ACC112 (cell line): ENCODE results near the gene SCOC.
A peak's percentile ranks its signal among the peaks of the same experiment; 100 is the strongest.

ENCODE experiments used
- H2AFZ ChIP-seq: fragments of 200-600 bp; sonication (generic); one replicate; pipeline ENCODE4 v1.6.0; 2017; ENCODE audit warnings: antibody characterized with exemption, low read length; ENCODE audit not compliant: unreplicated experiment
- H3K27ac ChIP-seq: fragments of 200-600 bp; sonication (generic); 2 replicates; pipeline ENCODE4 v1.5.1; 2014; ENCODE audit warnings: low read depth, mild to moderate bottlenecking, antibody characterized with exemption, low read length, moderate library complexity
- H3K27me3 ChIP-seq: fragments of 200-600 bp; sonication (generic); 2 replicates; pipeline ENCODE4 v1.6.1; 2014; ENCODE audit warnings: mild to moderate bottlenecking, antibody characterized with exemption, low read length, moderate library complexity, mixed read lengths; ENCODE audit not compliant: insufficient read depth
- H3K36me3 ChIP-seq: fragments of 200-600 bp; sonication (generic); 2 replicates; pipeline ENCODE4 v1.6.1; 2016; ENCODE audit warnings: mild to moderate bottlenecking, antibody characterized with exemption, low read length, moderate library complexity, mixed read lengths; ENCODE audit not compliant: insufficient read depth
- H3K4me1 ChIP-seq: fragments of 200-600 bp; sonication (generic); one replicate; pipeline ENCODE4 v1.6.1; 2016; ENCODE audit warnings: low read length, mixed read lengths; ENCODE audit not compliant: insufficient read depth, unreplicated experiment, control insufficient read depth
- H3K4me3 ChIP-seq: fragments of 200-600 bp; sonication (generic); 2 replicates; pipeline ENCODE4 v1.5.1; 2014; ENCODE audit warnings: mild to moderate bottlenecking, low read depth, low read length
- H3K79me2 ChIP-seq: fragments of 200-600 bp; sonication (generic); one replicate; pipeline ENCODE4 v1.6.0; 2016; ENCODE audit warnings: low read length; ENCODE audit not compliant: control insufficient read depth, unreplicated experiment, insufficient read depth

SCOC gene

DNA sequence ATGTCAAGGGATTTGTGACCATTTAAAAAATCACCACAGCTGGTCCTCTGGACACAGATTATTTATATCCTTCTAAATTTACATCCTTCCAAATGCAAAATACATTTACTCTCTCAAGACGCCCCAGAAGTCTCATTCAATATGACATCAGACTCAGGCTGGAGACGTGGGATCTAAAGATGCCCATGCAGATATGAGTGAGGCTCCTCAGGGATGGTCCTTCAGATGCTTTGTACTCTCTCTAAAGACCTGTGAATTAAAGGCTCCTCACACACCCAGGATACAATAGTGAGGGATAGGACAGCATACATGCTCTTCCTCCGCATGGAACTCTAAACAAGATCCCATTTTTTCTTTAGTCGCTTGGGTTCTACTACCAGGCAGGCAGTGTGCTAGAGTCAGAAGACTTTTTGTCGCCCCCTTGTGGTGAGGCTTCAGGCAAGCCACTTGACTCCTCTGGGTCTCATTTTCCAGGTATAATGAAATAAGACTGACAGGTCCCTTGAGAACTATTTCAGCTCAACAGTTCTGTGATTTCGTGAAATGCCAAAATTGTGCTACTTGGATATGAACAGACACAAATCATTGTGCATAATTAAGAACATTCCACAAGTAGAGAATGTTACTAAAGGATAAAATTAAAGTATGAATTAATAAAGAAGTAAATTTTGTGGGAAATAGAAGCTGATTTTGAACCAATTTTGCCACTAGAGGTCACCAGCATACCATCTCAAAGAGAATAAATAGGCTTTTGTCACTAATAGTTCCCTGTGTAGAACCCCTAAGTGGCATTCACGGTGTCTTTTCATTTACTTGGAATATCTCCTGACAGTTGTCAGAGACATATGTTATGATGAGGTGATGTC, 13.7 kb upstream of the SCOC start:
- H2AFZ ChIP-seq: no peak overlapping the region
- peaks cover 10% of the 10 kb centered on the region for H3K27me3 ChIP-seq
- H3K4me3 ChIP-seq: no peak overlapping the region
- no peaks in the 10 kb centered on the region for H3K36me3 ChIP-seq
- no peaks in the 10 kb centered on the region for H3K79me2 ChIP-seq
- no peak overlapping the region for H3K27ac ChIP-seq
- H3K4me1 ChIP-seq: no peaks in the 10 kb centered on the region

GRCh38 chr4:140361099-140361498, 12.3 kb upstream of the SCOC start:
- Histone ChIP-seq H3K79me2 (no peaks in the 10 kb centered on the region), H2AFZ (no peak overlapping the region), H3K36me3 (no peaks in the 10 kb centered on the region), H3K4me3 (no peak overlapping the region), H3K27me3 (peaks cover 8% of the 10 kb centered on the region), H3K27ac (no peak overlapping the region), H3K4me1 (no peaks in the 10 kb centered on the region)

- Histone ChIP-seq H3K4me3 (no peak overlapping the region), H3K27ac (no peak overlapping the region), H3K36me3 (no peaks in the 10 kb centered on the region), H3K4me1 (peaks cover 4% of the 10 kb centered on the region), H2AFZ (no peak overlapping the region), H3K27me3 (no peaks in the 10 kb centered on the region), H3K79me2 (no peaks in the 10 kb centered on the region)
These were observed 10.4 kb upstream of the SCOC start for GRCh38 chr4:140363051-140363450.

DNA sequence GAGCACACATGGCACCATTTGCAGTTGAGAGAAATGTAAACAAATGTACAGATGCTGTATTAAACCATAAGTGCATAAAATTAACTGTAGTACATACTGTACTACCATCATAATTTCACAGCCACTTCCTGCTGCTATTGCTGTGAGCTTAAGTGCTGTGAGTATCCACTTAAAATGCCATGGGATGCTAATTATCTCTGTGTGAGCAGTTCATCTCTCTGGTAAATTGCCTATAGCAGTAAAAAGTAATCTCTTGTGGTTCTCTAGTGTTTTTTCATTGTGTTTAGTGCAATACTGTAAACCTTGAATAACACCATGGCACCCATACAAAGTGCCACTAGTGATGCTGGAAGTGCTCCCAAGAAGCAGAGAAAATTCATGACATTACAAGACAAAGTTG, 9.9 kb upstream of the SCOC start:
- no peaks in the 10 kb centered on the region for H3K79me2 ChIP-seq
- no peak overlapping the region for H2AFZ ChIP-seq
- H3K27me3 ChIP-seq: no peaks in the 10 kb centered on the region
- no peaks in the 10 kb centered on the region for H3K36me3 ChIP-seq
- peaks cover 8% of the 10 kb centered on the region for H3K4me1 ChIP-seq
- H3K4me3 ChIP-seq: no peak overlapping the region
- no peak overlapping the region for H3K27ac ChIP-seq

DNA sequence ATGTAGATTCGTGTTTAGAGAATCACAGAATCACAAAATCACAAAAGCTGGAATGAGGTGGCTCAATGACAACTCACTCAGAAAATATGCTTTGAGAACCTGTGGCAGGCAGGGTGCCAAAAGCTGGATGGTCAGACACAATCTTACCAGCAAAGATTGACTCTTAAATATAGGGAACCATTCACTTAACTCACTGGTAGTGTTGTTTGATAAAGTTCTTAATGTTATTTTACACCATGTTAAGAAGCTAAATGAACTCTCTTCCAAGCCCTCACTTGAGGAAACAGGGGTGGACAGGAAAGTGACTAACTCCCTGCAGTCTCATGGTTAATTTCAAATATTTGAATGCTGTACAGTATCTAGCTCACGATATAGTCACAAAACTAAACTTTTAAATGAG, 5.7 kb upstream of the SCOC start:
- peak overlapping the region; percentile 18; the same call in 1 of the 2 replicates for H3K4me3 ChIP-seq
- peak overlapping the region; percentile 38; the same call in 1 of the 2 replicates for H3K27ac ChIP-seq
- H3K36me3 ChIP-seq: no peaks in the 10 kb centered on the region
- peaks cover 23% of the 10 kb centered on the region for H3K4me1 ChIP-seq
- H2AFZ ChIP-seq: peak overlapping the region; percentile 49
- H3K79me2 ChIP-seq: no peaks in the 10 kb centered on the region
- no peaks in the 10 kb centered on the region for H3K27me3 ChIP-seq

DNA sequence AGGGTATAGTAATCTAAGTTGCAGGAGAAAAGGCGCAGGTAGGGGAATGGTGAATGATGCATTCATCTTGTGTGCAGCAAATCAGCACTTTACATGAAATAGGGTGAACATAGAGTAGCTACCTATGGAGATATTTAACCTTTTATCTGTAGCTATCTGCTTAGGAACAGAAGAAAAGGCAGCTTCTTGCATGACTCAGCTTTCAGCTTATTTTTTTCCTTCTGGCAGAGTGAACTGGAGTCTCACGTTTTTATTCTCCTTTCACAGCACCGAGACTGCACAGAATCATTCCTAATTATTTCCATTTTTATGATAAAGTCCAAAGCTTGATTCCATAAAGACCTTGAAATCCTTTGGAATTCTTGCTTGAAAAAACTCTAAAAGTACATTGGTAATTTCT, 4.8 kb upstream of the SCOC start:
- peaks cover 23% of the 10 kb centered on the region for H3K4me1 ChIP-seq
- H3K27ac ChIP-seq: peak overlapping the region; percentile 27; the same call in 1 of the 2 replicates
- H3K4me3 ChIP-seq: no peak overlapping the region
- H3K79me2 ChIP-seq: peaks cover under 1% of the 10 kb centered on the region
- H2AFZ ChIP-seq: no peak overlapping the region
- no peaks in the 10 kb centered on the region for H3K27me3 ChIP-seq
- H3K36me3 ChIP-seq: no peaks in the 10 kb centered on the region

GRCh38 chr4:140372751-140373327, 607 bp upstream of the SCOC start:
- Histone ChIP-seq H2AFZ (peak overlapping the region; percentile 89), H3K36me3 (no peaks in the 10 kb centered on the region), H3K27ac (peak overlapping the region; percentile 69), H3K4me1 (peaks cover 42% of the 10 kb centered on the region), H3K79me2 (peaks cover 42% of the 10 kb centered on the region), H3K4me3 (peak overlapping the region; percentile 91), H3K27me3 (no peaks in the 10 kb centered on the region)

DNA sequence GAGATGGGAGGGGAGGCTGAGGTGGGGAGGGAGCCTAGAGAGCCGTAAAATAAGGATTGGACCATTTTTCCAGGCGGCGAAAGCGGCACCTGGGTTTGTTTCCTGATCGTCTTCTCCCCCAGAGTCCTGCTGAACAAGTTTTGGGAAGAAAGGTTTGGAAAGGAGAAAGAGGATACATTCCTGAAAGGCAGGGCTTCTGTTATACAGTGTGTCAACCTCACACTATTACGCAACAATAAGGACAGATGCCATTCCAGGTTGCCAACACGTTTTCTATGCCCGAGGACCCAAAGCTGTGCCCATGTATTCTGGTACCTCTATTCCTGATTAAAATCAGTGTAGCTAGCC, 658 bp downstream of the SCOC start:
- Histone ChIP-seq H3K4me3 (peak overlapping the region; percentile 91), H3K36me3 (peaks cover 3% of the 10 kb centered on the region; the same call in 1 of the 2 replicates), H2AFZ (peak overlapping the region; percentile 91), H3K79me2 (peaks cover 49% of the 10 kb centered on the region), H3K27me3 (no peaks in the 10 kb centered on the region), H3K4me1 (peaks cover 30% of the 10 kb centered on the region), H3K27ac (peak overlapping the region; percentile 71)

GRCh38 chr4:140382732-140383131, 9.3 kb downstream of the SCOC start:
- Histone ChIP-seq H3K4me3 (no peak overlapping the region), H3K27me3 (no peaks in the 10 kb centered on the region), H2AFZ (no peak overlapping the region), H3K27ac (no peak overlapping the region), H3K4me1 (no peaks in the 10 kb centered on the region), H3K36me3 (peaks cover 15% of the 10 kb centered on the region), H3K79me2 (peaks cover 11% of the 10 kb centered on the region)

DNA sequence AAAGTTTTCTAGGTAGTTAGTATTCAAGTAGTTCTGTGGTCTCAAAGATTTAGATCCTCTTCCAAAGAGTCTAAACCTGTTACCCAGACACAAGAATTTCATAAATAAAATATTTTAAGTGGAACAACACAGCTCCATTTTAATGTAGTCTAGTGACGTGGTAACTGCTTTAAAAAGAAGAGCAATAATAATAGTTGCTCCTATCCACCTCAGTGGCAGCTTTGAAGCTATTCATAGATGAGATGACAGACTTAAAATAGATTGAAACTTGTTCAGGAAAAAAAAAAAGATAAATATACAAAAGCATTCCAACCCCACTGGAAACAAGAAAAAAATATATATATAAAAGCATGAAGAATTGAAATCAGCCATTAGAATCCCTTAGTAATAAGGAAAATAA, 14.6 kb downstream of the SCOC start:
- H3K4me1 ChIP-seq: no peaks in the 10 kb centered on the region
- H3K27me3 ChIP-seq: no peaks in the 10 kb centered on the region
- no peaks in the 10 kb centered on the region for H3K36me3 ChIP-seq
- H2AFZ ChIP-seq: no peak overlapping the region
- no peak overlapping the region for H3K27ac ChIP-seq
- no peaks in the 10 kb centered on the region for H3K79me2 ChIP-seq
- no peak overlapping the region for H3K4me3 ChIP-seq

- Histone ChIP-seq H3K4me1 (no peaks in the 10 kb centered on the region), H3K27me3 (no peaks in the 10 kb centered on the region), H2AFZ (no peak overlapping the region)
These were observed 22.2 kb downstream of the SCOC start for GRCh38 chr4:140395668-140396067.

More at GRCh38 chr4:140395668-140396067, 22.2 kb downstream of the SCOC start:
- Histone ChIP-seq H3K4me3 (no peak overlapping the region), H3K36me3 (no peaks in the 10 kb centered on the region), H3K27ac (no peak overlapping the region), H3K79me2 (no peaks in the 10 kb centered on the region)
